Inflammatory macrophage treated with lipopolysaccharide for 1 hour (primary cell): ENCODE data around the gene FNIP1.

Source experiments
- DNase-seq, 2 donors: peaks; one replicate each; pipeline ENCODE4 v3.0.0-alpha.2; 2020 to 2022

Gene FNIP1

GRCh38 chr5:131605086-131605485, 191.7 kb downstream of the FNIP1 start:
- DNase-seq: no peak

- peak in 1 of 2 donors; percentile 2 for DNase-seq
Measured at GRCh38 chr5:131595088-131596033, 201.5 kb downstream of the FNIP1 start.

- no peak for DNase-seq
Measured at GRCh38 chr5:131593921-131594320, 202.9 kb downstream of the FNIP1 start.

DNA sequence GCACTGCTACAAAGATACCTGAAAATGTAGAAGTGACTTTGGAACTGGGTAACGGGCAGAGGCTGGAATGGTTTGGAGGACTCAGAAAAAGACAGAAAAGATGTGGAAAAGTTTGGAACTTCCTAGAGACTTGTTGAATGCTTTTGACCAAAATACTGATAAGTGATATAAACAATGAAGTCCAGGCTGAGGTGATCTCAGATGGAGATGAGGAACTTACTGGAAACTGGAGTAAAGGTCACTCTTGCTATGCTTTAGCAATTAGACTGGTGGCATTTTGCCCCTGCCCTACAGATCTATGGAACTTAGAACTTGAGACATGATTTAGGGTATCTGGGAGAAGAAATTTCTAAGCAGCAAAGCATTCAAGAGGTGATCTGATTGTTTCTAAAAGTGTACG, 203.4 kb downstream of the FNIP1 start:
- peak; percentile 5 to 6 for DNase-seq
